Fibroblast of skin of right quadriceps (primary cell): Measurements from ENCODE around the gene METRNL.
A peak's percentile ranks its signal among the peaks of the same experiment; 100 is the strongest.

ENCODE experiments used
- DNase-seq: peaks from one replicate; pipeline ENCODE4 v3.0.0-alpha.2; 2013

Gene METRNL

GRCh38 chr17:83081684-83082201, 2.3 kb downstream of the METRNL start:
- DNase-seq = no peak

DNA sequence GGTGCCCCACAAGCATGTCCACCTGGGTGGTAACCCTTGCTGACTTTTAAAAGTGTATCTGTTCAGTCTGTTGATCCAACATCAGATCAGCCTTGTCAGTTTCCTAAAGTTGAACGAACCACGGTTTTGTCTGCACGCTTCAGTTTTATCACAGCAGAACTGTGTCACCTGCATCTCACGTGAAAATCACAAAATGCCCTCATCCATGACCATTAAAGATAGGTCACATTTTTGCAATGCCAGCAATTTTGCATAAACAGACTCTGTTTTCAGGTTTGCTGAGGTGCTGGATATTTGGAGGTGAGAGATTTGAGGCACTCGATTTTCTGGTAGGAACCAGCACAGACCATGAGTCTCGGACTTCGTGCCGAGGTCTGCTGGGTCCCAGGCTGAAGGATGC, 3.0 kb downstream of the METRNL start:
- no peak for DNase-seq

GRCh38 chr17:83082909-83083367, 3.5 kb downstream of the METRNL start:
- DNase-seq = no peak

DNA sequence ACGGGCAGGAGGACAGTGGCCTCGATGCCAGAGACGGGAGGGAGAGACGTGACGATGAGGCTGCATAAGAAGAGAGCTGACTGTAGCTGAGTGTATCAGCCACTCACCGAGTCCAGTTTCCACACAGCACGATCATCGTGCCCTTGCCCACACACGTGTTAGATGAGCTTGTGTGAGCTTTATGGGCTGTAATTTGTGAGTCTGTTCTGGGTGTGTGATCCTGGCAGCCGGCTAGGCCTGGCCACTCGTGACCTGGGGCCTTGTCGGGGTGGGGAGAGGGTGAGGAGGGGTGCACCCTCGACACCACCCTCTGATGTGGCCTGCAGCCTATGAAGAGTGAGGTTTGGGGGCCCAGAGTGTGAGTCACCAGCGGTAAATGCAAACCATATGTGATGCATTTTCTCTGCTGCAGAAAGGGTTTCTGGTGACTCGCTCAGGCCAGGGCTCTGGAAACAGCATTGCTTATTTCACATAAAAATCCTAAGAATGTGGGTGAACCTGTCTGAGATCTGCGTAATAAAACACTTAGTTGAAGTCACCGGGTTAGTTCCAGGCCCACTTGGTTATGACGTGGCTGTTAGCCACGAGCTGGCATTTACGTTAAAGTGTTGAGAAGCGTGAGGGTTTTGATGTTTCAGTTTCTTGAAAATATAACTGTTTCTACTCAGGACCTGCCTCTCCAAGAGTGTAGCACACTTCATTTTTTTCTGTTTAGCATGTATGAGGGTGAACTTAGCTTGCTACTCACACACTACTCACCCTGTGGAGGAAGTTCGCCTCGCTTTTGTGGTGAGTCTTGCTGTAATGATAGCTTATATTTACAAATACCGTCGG, 4.2 kb downstream of the METRNL start:
- DNase-seq = peak; percentile 97

GRCh38 chr17:83084214-83084613, 4.8 kb downstream of the METRNL start:
- no peak for DNase-seq

GRCh38 chr17:83084621-83085056, 5.2 kb downstream of the METRNL start:
- no peak for DNase-seq

- DNase-seq = no peak
Measured at GRCh38 chr17:83085103-83085502, 5.7 kb downstream of the METRNL start.

DNA sequence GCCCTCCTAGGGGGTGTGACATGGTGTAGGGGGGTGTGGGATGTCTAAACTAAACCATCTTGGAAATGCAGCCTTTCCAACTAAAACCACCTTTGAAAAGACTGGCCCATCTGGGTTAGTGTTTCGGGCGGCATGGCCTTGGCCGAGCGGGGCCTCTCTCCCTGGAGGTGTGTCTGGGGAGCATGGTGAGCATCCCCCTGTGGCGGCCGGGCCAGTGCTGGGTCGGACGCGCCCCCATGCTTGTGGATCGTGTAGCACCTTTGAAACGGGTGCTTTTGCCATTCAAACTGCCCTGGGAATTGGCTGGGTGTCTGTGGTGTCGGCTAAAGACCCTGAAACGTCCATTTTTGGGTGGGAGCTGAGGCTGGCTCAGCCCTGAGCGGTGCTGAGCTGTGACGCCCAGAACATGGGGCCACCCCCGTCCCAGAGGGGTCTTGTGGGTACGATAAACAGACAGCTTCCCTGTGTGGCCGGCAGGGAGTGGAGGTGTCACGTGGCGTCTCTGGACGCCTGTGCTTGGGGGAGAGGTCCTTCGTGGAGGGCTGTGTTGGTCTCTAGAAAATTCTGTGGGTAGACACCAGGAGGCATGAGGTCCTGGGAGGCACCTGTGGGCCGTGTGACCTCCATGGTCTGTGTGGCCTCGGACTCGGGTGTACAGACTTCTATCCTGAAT, 6.3 kb downstream of the METRNL start:
- no peak for DNase-seq

DNA sequence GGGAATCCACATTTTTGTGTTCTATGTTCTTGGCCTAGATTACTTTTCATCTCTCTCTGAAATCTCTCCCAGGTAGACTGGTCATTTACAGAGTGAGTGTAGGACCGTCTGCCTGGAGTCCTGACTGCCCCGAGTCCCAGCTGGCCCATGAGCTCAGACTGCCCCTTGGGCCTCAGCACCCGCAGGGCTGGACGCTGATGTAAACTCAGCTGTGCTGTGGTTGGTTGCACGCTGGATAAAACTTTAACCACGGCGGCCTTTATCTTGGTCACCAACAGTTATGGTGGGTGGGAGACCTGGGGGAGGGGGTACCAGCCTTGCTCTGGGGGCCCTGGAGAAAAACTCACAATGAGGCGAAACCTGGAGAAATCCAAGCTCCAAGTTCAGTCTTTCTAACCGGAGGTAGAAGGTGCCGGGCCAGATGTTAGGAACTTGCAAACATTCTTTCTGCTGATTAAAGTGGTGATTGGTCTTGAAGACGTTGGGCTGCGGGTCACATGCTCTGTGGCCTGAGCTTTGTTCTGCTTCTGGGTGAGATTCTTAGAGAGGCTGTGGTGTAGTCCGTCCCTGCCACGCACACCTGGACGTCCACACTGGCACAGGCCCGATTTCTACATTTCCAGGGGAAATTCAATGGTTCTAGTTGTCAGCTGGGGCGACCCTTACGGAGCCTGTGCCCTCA, 6.9 kb downstream of the METRNL start:
- DNase-seq = no peak

DNA sequence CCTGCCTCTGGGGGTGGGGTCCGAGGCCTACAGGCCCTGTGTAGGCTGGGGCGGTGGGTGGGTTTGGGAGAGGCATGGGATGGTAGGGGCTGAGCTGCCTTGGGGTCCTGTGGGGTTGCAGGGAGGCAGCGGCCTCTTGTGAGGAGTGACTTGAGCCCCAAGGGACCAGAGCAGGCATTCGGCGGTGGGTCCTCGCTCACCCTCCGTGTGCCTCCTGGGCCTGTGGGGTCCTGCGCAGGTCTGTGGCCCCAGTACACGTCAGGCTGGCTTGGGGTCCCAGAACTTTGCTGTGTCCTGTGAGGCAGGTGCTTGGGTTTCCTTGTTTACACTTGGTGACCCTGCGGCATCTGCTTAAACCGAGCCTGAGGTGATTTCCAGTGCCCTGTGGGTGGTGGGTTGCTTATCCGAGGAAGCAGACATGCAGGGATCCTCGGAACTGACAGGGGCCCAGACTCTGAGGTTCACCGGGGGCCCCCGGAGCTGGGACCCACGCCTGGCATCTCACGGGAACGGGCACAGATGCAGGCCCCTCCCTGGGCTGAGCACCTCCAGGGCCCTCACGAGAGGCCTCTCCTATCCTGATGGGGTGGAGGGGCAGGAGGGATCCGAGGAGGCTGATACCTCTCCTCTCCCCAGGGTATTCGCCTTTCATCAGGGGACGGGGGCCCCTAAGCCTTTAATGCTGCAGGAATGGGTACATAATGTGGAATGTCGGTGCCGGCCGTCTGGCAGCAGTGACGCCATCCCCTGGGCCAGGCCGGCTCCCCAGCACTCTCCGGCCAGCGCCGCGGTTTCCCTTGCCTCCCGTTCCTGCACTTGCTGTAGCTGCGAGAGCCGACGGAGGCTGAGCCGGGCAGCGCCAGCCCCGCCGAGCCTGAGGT, 7.7 kb downstream of the METRNL start:
- DNase-seq = no peak

DNA sequence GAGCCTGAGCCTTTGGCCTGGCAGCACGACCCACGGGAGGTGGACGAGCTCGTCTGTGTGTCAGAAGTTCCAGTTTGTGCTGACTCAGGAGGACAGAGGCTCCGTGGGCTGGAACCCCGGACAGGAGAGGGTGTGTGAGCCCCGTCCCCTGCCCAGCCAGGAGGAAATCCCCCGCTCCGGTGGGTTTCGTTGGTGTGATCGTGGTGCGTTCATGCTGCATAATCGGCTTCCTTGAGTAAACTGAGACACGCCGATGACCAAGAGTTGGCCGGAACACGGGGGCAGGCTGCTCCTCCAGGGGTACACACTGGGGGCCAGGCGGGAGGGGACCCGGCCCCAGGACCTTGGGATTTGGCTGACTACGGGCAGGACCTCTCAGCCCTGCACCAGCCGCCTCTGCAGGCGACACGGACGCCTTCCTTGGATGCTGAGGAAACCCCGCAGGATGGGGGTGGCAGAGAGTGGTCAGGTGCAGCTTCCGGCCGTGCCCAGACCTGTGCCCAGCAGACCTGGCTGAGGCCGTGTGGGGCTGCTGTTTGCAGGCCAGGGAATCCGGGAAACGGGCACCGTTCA, 8.5 kb downstream of the METRNL start:
- no peak for DNase-seq

GRCh38 chr17:83088451-83088850, 9.0 kb downstream of the METRNL start:
- DNase-seq = no peak

GRCh38 chr17:83088909-83089308, 9.5 kb downstream of the METRNL start:
- DNase-seq = no peak

DNA sequence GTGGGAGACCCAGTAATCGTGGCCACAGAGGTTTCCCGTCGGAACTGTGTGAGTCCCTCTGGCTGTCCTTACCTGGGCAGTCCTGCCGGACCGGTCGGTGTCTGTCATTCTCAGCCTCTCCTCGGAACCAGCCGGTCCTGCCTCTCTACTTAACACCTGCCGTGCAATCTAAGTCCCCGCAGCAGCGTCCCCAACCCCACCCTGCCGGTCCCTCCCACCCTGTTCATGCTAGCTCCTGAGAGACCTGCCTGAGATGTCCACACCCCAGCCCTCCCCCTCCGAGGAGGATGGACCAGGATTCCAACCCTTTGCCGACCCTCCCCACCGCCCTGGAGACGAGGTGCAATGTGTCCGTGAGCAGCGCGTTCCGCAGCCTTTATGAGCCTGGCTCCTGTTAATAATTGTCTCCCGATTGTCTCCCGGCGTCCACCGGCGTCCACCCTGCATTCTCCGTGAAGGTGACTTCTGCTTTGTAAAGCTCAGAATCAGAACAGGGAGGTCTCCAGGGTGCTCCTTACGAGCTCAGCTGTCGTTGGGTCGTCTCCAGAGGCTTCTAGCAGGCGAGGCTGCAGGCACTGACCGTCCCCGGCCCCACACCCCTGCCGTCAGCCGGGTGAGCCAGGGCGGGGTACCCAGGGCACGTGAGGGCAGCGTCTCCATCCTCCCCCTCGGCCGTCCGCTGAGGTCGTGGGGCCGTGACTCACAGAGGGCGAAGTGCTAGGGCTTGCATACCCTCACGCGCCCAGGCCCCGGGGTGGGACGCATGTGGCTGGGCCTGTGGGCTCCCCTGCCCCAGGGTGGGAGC, 10.1 kb downstream of the METRNL start:
- DNase-seq = no peak

GRCh38 chr17:83090444-83091256, 11.2 kb downstream of the METRNL start:
- DNase-seq = no peak

DNA sequence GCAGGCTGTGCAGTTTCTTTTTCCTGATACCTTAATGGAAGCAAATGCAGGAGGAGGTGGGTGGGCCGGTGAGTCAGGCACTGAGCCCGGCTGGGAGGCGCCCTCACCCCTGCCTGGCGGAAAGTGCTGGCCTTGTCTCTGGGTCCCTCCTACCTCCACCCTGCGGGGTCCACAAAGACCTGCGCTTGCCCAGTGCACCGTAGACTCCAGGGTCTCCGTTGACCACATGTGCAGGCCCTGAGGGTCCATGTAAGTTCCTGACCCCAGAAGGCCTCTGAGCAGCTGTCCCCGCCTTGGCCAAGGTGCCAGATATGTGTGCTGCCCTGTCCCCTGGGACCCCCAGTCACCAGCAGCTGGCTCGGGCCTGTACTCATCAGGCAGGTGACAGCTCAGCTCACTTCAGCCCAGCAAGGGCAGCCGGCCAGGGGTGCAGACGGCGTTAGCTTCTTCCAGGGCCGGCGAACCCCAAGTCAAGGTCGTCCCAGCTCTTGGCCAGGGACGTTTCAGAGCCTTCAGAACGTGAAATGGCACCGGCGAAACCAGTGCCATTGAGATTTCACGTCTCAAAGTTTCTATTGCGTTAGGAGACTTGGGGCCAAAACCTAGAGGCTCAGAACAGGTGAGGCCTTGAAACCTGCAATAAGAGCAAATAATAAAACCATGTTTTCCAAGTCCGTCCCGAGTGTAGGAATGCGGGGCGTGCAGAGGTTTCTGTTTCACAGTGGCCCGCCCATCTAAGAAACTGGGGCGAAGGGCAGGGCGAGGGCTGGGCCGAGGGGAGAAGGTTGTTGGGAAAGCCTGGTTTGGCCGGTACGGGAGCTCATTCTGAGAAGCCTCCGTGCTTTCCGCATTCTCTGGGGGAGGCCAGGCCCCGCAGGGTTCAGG, 12.1 kb downstream of the METRNL start:
- no peak for DNase-seq

GRCh38 chr17:83092186-83092585, 12.8 kb downstream of the METRNL start:
- no peak for DNase-seq

- no peak for DNase-seq
Measured at GRCh38 chr17:83092931-83093330, 13.5 kb downstream of the METRNL start.

- DNase-seq = no peak
Measured at GRCh38 chr17:83093506-83093905, 14.1 kb downstream of the METRNL start.
